ENCODE measurements around the gene GPBAR1.

GRCh38 chr2:218261423-218262236 is 815 bp downstream of the GPBAR1 start:
- no peak for TF ChIP-seq CTCF (IDR thresholded peaks at IDR 0.05; ENCODE audit: low read length)
- no peak for TF ChIP-seq EZH2phosphoT487 (IDR thresholded peaks at IDR 0.05; ENCODE audit: low read length)
